HL-60 (cell line): ENCODE data around the gene OPTN.

ENCODE experiments used
- DNase-seq, 2 experiments: peaks; one replicate each; pipeline ENCODE4 v3.0.0-alpha.2; 2010 to 2020; ENCODE audit warnings: low read depth in 1 of 2, low spot score in 1 of 2
- H3K27ac ChIP-seq: fragments of 250-450 bp; sonication (Bioruptor Pico); replicated peaks from 2 replicates; pipeline ENCODE4 v1.5.1; 2020; ENCODE audit warnings: mild to moderate bottlenecking, moderate library complexity
- H3K27me3 ChIP-seq: fragments of 250-450 bp; sonication (Bioruptor Pico); 2 replicates; pipeline ENCODE4 v1.5.1; 2021; ENCODE audit warnings: mild to moderate bottlenecking, moderate library complexity; ENCODE audit not compliant: insufficient read depth, poor library complexity, severe bottlenecking
- H3K4me3 ChIP-seq: replicated peaks from 2 replicates; pipeline ENCODE4 v1.5.1; 2011; ENCODE audit warnings: mild to moderate bottlenecking, control low read depth, low read length; ENCODE audit not compliant: insufficient read depth
- CTCF ChIP-seq: IDR thresholded peaks from one replicate; pipeline ENCODE4 v1.5.1; 2011; ENCODE audit warnings: low read length, control low read depth, inconsistent platforms; ENCODE audit not compliant: insufficient read depth
- GABPA ChIP-seq: IDR thresholded peaks from 2 replicates; pipeline ENCODE4 v1.6.1; 2012; ENCODE audit warnings: low read depth
- POLR2AphosphoS5 ChIP-seq: IDR thresholded peaks from 2 replicates; pipeline ENCODE4 v1.6.1; 2012; ENCODE audit warnings: low read depth
- REST ChIP-seq: IDR thresholded peaks from 2 replicates; pipeline ENCODE4 v1.6.1; 2012; ENCODE audit warnings: low read depth; ENCODE audit not compliant: insufficient replicate concordance
- SPI1 ChIP-seq: IDR thresholded peaks from 2 replicates; pipeline ENCODE4 v1.6.1; 2012; ENCODE audit warnings: low read depth, mild to moderate bottlenecking, borderline replicate concordance

OPTN gene

GRCh38 chr10:13168781-13169180, 68.8 kb downstream of the OPTN start:
- TF ChIP-seq GABPA (no peak), CTCF (no peak), SPI1 (no peak), POLR2AphosphoS5 (no peak), REST (no peak)
- Histone ChIP-seq H3K27ac (no peak overlapping the region), H3K27me3 (no peaks in the 10 kb centered on the region), H3K4me3 (no peak overlapping the region)
- DNase-seq: no peak

- no peak overlapping the region for H3K4me3 ChIP-seq
- H3K27ac ChIP-seq: no peak overlapping the region
- DNase-seq: no peak
- TF ChIP-seq SPI1 (no peak), POLR2AphosphoS5 (no peak), GABPA (no peak), CTCF (no peak), REST (no peak)
- H3K27me3 ChIP-seq: no peaks in the 10 kb centered on the region
These were observed 73.7 kb downstream of the OPTN start for GRCh38 chr10:13173616-13174015.

GRCh38 chr10:13180788-13181187, 80.8 kb downstream of the OPTN start:
- Histone ChIP-seq H3K4me3 (no peak overlapping the region), H3K27me3 (no peaks in the 10 kb centered on the region), H3K27ac (no peak overlapping the region)
- TF ChIP-seq SPI1 (no peak), CTCF (no peak), POLR2AphosphoS5 (no peak), GABPA (no peak), REST (no peak)
- DNase-seq: no peak
